ENCODE results near the gene ANXA5.

The ANXA5 gene

DNA sequence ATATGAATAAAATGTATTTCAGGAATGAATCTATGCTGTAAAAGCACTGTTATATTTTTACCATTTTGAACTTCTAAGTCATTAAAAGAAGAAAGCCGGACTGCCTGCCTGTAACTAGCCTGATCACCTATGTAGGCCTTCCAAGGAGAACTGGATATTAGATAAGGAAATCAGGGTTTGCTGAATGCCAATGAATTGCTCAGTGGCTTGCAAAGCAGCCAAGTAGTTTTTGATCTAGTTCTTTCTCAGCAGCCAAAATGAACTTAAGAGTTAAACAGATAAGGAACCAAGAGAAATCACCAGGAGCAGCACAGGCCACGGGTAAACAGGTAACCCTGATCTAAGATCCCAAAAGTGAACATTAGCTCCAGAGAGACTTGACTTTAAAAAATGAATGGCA, 3.3 kb downstream of the ANXA5 start:
- H3K27ac ChIP-seq (ENCODE audit: poor library complexity, severe bottlenecking) = peak overlapping the region; percentile 97
- peaks cover 52% of the 10 kb centered on the region for H3K36me3 ChIP-seq (ENCODE audit: low read depth)
- peaks cover 49% of the 10 kb centered on the region for H3K4me1 ChIP-seq (ENCODE audit: insufficient read depth, poor library complexity, severe bottlenecking)
- no peak for DNase-seq (ENCODE audit: low spot score)
- TF ChIP-seq, protein P1, sequence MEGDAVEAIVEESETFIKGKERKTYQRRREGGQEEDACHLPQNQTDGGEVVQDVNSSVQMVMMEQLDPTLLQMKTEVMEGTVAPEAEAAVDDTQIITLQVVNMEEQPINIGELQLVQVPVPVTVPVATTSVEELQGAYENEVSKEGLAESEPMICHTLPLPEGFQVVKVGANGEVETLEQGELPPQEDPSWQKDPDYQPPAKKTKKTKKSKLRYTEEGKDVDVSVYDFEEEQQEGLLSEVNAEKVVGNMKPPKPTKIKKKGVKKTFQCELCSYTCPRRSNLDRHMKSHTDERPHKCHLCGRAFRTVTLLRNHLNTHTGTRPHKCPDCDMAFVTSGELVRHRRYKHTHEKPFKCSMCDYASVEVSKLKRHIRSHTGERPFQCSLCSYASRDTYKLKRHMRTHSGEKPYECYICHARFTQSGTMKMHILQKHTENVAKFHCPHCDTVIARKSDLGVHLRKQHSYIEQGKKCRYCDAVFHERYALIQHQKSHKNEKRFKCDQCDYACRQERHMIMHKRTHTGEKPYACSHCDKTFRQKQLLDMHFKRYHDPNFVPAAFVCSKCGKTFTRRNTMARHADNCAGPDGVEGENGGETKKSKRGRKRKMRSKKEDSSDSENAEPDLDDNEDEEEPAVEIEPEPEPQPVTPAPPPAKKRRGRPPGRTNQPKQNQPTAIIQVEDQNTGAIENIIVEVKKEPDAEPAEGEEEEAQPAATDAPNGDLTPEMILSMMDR (IDR thresholded peaks at IDR 0.05; ENCODE audit: poor library complexity, severe bottlenecking) = no peak
- H3K9me3 ChIP-seq (ENCODE audit: severe bottlenecking) = no peaks in the 10 kb centered on the region
- H3K4me3 ChIP-seq (ENCODE audit: severe bottlenecking) = no peak overlapping the region
- ATAC-seq (ENCODE audit: low read depth) = no peak
- no peaks in the 10 kb centered on the region for H3K27me3 ChIP-seq (ENCODE audit: insufficient read depth, poor library complexity, severe bottlenecking)

DNA sequence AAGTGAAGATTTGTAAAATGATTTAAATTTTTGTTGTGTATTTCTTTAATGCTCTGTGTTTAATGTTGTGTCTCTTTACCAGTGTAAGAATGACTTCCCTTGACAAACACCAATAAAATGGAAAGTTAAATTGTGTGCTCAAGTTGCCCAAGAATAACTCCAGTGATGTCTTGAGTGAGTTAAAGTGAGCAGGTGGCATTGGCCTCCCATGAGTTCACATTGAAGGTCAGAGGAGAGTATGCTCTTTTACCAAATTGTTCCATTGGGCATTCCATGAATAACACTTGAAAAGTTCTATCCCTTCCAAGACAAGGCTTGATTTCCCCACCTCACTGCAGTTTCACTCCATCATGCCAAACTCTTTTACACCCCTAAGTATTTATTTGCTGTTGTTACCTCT, 4.5 kb downstream of the ANXA5 start:
- Histone ChIP-seq H3K36me3 (ENCODE audit: low read depth) (peaks cover 63% of the 10 kb centered on the region), H3K9me3 (ENCODE audit: severe bottlenecking) (no peaks in the 10 kb centered on the region), H3K27me3 (ENCODE audit: insufficient read depth, poor library complexity, severe bottlenecking) (no peaks in the 10 kb centered on the region), H3K4me3 (ENCODE audit: severe bottlenecking) (no peak overlapping the region), H3K27ac (ENCODE audit: poor library complexity, severe bottlenecking) (peak overlapping the region; percentile 97), H3K4me1 (ENCODE audit: insufficient read depth, poor library complexity, severe bottlenecking) (peaks cover 49% of the 10 kb centered on the region)
- no peak for DNase-seq (ENCODE audit: low spot score)
- no peak for ATAC-seq (ENCODE audit: low read depth)
- TF ChIP-seq, protein P1 (IDR thresholded peaks at IDR 0.05; ENCODE audit: poor library complexity, severe bottlenecking) = no peak

DNA sequence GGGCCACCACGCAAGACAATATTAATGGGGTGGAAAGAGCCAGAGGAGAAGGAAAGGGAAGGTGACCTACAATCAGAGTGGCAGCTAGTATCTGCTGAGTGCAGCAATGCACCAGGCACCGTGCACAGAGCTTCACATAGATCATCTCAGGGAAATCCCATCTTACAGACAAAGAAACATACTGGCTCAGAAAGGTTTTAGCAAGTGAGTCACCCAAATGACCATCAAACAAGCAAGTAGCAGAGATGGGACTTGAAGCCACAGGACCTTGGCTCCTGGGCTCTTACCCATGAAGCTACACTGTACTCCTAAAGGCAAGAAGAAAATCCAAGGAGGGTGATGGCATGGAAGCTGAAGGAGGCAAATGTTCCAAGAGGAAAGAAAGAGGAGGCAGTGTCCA, 6.8 kb downstream of the ANXA5 start:
- TF ChIP-seq, protein P1 (IDR thresholded peaks at IDR 0.05; ENCODE audit: poor library complexity, severe bottlenecking) = no peak
- Histone ChIP-seq H3K9me3 (ENCODE audit: severe bottlenecking) (no peaks in the 10 kb centered on the region), H3K36me3 (ENCODE audit: low read depth) (peaks cover 77% of the 10 kb centered on the region), H3K27ac (ENCODE audit: poor library complexity, severe bottlenecking) (peak overlapping the region; percentile 97), H3K4me3 (ENCODE audit: severe bottlenecking) (no peak overlapping the region), H3K4me1 (ENCODE audit: insufficient read depth, poor library complexity, severe bottlenecking) (peaks cover 56% of the 10 kb centered on the region), H3K27me3 (ENCODE audit: insufficient read depth, poor library complexity, severe bottlenecking) (no peaks in the 10 kb centered on the region)
- ATAC-seq (ENCODE audit: low read depth) (no peak; the same call in 2 of the 3 replicates), DNase-seq (ENCODE audit: low spot score) (no peak)

DNA sequence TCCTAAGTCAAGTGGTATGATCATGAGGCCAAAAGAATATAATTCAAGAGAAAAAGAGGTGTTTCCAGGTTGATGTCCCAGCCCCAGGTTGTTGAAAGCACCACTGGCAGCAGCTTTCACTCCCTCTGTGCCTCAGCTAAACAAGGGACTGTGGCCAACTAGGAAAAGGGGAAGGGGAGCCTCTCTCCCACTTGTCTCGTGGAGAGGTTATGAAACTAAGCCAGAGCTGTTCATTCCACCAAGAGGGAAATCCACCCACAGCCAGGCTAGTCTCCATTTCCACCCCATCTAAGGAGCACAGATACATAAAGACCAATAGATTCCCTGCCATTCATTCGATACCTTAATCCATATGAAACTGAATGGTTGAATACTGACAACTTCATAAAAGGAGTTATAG, 8.1 kb downstream of the ANXA5 start:
- Histone ChIP-seq H3K27ac (ENCODE audit: poor library complexity, severe bottlenecking) (peak overlapping the region; percentile 97), H3K27me3 (ENCODE audit: insufficient read depth, poor library complexity, severe bottlenecking) (no peaks in the 10 kb centered on the region), H3K36me3 (ENCODE audit: low read depth) (peaks cover 81% of the 10 kb centered on the region), H3K4me1 (ENCODE audit: insufficient read depth, poor library complexity, severe bottlenecking) (peaks cover 48% of the 10 kb centered on the region), H3K4me3 (ENCODE audit: severe bottlenecking) (no peak overlapping the region), H3K9me3 (ENCODE audit: severe bottlenecking) (no peaks in the 10 kb centered on the region)
- DNase-seq (ENCODE audit: low spot score) (no peak), ATAC-seq (ENCODE audit: low read depth) (no peak)
- TF ChIP-seq, protein P1 (IDR thresholded peaks at IDR 0.05; ENCODE audit: poor library complexity, severe bottlenecking) = no peak

DNA sequence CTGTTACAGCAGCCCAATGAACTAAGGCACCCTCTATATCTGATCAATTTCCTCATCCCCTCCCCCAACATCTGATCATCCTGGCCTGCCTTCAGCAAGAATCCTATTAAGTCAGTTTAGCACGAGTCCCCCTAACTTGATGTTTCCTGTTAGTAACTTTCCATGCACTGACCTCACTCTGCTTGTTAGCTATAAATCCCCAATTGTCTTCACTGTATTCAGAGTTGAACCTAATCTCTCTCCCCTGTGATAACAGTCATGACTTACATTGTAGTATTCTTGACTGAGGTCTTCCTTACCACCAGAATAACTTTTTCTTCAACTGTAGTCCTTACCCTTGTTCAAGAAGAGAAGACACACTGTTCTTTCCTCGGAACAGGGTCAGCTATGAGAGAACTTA, 8.5 kb downstream of the ANXA5 start:
- DNase-seq (ENCODE audit: low spot score) (no peak), ATAC-seq (ENCODE audit: low read depth) (no peak)
- peak overlapping the region; percentile 97 for H3K27ac ChIP-seq (ENCODE audit: poor library complexity, severe bottlenecking)
- H3K9me3 ChIP-seq (ENCODE audit: severe bottlenecking) = no peaks in the 10 kb centered on the region
- no peak overlapping the region for H3K4me3 ChIP-seq (ENCODE audit: severe bottlenecking)
- TF ChIP-seq, protein P1 (IDR thresholded peaks at IDR 0.05; ENCODE audit: poor library complexity, severe bottlenecking) = no peak
- H3K36me3 ChIP-seq (ENCODE audit: low read depth) = peaks cover 82% of the 10 kb centered on the region
- H3K27me3 ChIP-seq (ENCODE audit: insufficient read depth, poor library complexity, severe bottlenecking) = no peaks in the 10 kb centered on the region
- H3K4me1 ChIP-seq (ENCODE audit: insufficient read depth, poor library complexity, severe bottlenecking) = peaks cover 44% of the 10 kb centered on the region
